K562 (cell line): ENCODE results near the gene TMEM237.

Experiments
- CEBPB ChIP-seq: fragments of 450-650 bp; IDR thresholded peaks from 2 replicates; pipeline ENCODE4 v1.6.1; 2016; ENCODE audit warnings: missing genetic modification characterization, missing compliant biosample characterization
- EZH2 ChIP-seq: IDR thresholded peaks from 2 replicates; pipeline ENCODE4 v1.6.1; 2012; ENCODE audit warnings: low read depth, mild to moderate bottlenecking, inconsistent platforms, low read length, borderline replicate concordance
- NCOA1 ChIP-seq: fragments of 450-650 bp; IDR thresholded peaks from 2 replicates; pipeline ENCODE4 v1.6.1; 2016; ENCODE audit warnings: low read depth
- PHF21A ChIP-seq: fragments of 450-650 bp; IDR thresholded peaks from 2 replicates; pipeline ENCODE4 v1.6.1; 2017; ENCODE audit warnings: low read depth, borderline replicate concordance
- ZNF124 ChIP-seq: sonication (generic); formaldehyde crosslinking; IDR thresholded peaks from 2 replicates; pipeline ENCODE4 v1.8.1; 2022; ENCODE audit warnings: missing genetic modification reagents

GRCh38 chr2:201622306-201622970 lies 20.9 kb downstream of the TMEM237 start:
- TF ChIP-seq PHF21A (no peak), ZNF124 (CRISPR knock-in tag) (no peak), EZH2 (no peak), NCOA1 (no peak), CEBPB (tag) (no peak)
